K562 (cell line): ENCODE measurements around the gene PLEKHA6. TPM values are rescaled to one million over a fixed set of nuclear protein-coding genes. Genes with fewer than 3 reads are reported as not detected.

Experiments
- ATAC-seq: fragments of 200-7000 bp; cut with Tn5 transposase; 3 replicates; pipeline ENCODE4 v1.9.1; 2020; ENCODE audit warnings: moderate library complexity
- BruUV-seq: library from RNA; stranded (reverse); fragments of 400-500 nt; replicated peaks from 2 replicates; lab custom pipeline; 2021; lab: Mats Ljungman, UMichigan
- CTCF ChIA-PET: fragments of 300-600 bp; formaldehyde crosslinking; extraction: SDS; loops from one replicate; lab custom pipeline; 2021; ENCODE audit warnings: low intra/inter-chr PET ratio; lab: Yijun Ruan, JAX
- POLR2A ChIA-PET: fragments of 300-600, 350-650 bp; sonication (Branson Sonifier 250); formaldehyde crosslinking; extraction: SDS; loops from one replicate; lab custom pipeline; 2021; ENCODE audit warnings: antibody characterized with exemption, inconsistent platforms; lab: Yijun Ruan, JAX
- DNase-seq, 4 experiments: peaks; one replicate each; pipeline versions ENCODE4 v3.0.0 to v3.0.0-alpha.2; 2011 to 2018; ENCODE audit warnings: low spot score in 3 of 4, mixed read lengths in 3 of 4; ENCODE audit errors: extremely low read depth in 1 of 4
- FAIRE-seq: peaks from 2 replicates; lab custom pipeline; 2011; peaks lifted over from hg19 to GRCh38; lab: Jason Lieb, UNC
- H2AFZ ChIP-seq: 2 replicates; pipeline ENCODE4 v1.6.0; 2011; ENCODE audit warnings: low read depth, low read length, control low read depth, inconsistent platforms
- H3K27ac ChIP-seq: fragments of 200-600 bp; 3 replicates; pipeline ENCODE4 v1.8.0; 2011; ENCODE audit warnings: low read depth, mild to moderate bottlenecking, control low read depth, inconsistent platforms, low read length, moderate library complexity, mixed read lengths; ENCODE audit errors: extremely low read depth
- H3K27me3 ChIP-seq, 2 experiments: fragments of 300-600 bp in 1 of 2; 2 replicates in 1 of 2; 3 replicates in 1 of 2; pipeline versions ENCODE4 v1.6.0 to v1.8.0; 2011; ENCODE audit warnings: inconsistent platforms in 2 of 2, low read length in 2 of 2, mild to moderate bottlenecking in 1 of 2, mixed read lengths in 1 of 2, moderate library complexity in 1 of 2; ENCODE audit not compliant: control insufficient read depth in 2 of 2, insufficient read depth in 2 of 2
- H3K36me3 ChIP-seq: fragments of 300-600 bp; 3 replicates; pipeline ENCODE4 v1.8.0; 2011; ENCODE audit warnings: mild to moderate bottlenecking, low read length, inconsistent platforms; ENCODE audit not compliant: control insufficient read depth, insufficient read depth
- H3K4me1 ChIP-seq, 2 experiments: fragments of 200-600 bp in 1 of 2; replicated peaks in 1 of 2; 2 replicates in 1 of 2; 3 replicates in 1 of 2; pipeline versions ENCODE4 v1.5.1 to v1.8.0; 2011; ENCODE audit warnings: inconsistent platforms in 2 of 2, low read length in 2 of 2, mild to moderate bottlenecking in 1 of 2, mixed read lengths in 1 of 2, moderate library complexity in 1 of 2; ENCODE audit not compliant: control insufficient read depth in 2 of 2, insufficient read depth in 2 of 2
- H3K4me2 ChIP-seq: 2 replicates; pipeline ENCODE4 v1.6.1; 2011; ENCODE audit warnings: low read length, control low read depth, inconsistent platforms, mixed read lengths; ENCODE audit not compliant: insufficient read depth
- H3K4me3 ChIP-seq: fragments of 200-600 bp; sonication (generic), shearing (Covaris generic); 2 replicates; pipeline ENCODE4 v1.5.1; 2016; ENCODE audit warnings: control low read depth, inconsistent platforms
- H3K79me2 ChIP-seq: fragments of 200-600 bp; 3 replicates; pipeline ENCODE4 v1.8.0; 2011; ENCODE audit warnings: low read length, inconsistent platforms; ENCODE audit not compliant: control insufficient read depth, insufficient read depth
- H3K9ac ChIP-seq, 2 experiments: 2 replicates each; pipeline versions ENCODE4 v1.6.0 to v1.6.1; 2011; ENCODE audit warnings: low read depth in 2 of 2, low read length in 2 of 2, control low read depth in 1 of 2, inconsistent platforms in 1 of 2, mild to moderate bottlenecking in 1 of 2, mixed read lengths in 1 of 2; ENCODE audit not compliant: insufficient read depth in 1 of 2
- H3K9me1 ChIP-seq: one replicate; pipeline ENCODE4 v1.6.0; 2011; ENCODE audit warnings: inconsistent platforms, mild to moderate bottlenecking, low read length, moderate library complexity; ENCODE audit not compliant: control insufficient read depth, insufficient read depth
- H3K9me3 ChIP-seq: replicated peaks from 2 replicates; pipeline ENCODE4 v1.5.1; 2011; ENCODE audit warnings: low read depth, low read length, inconsistent platforms; ENCODE audit not compliant: control insufficient read depth, insufficient read depth
- H4K20me1 ChIP-seq: replicated peaks from 2 replicates; pipeline ENCODE4 v1.6.1; 2011; ENCODE audit warnings: low read length, inconsistent platforms, mixed read lengths; ENCODE audit not compliant: control insufficient read depth, insufficient read depth
- CBX1 ChIP-seq: sonication (generic); IDR thresholded peaks from 2 replicates; pipeline ENCODE4 v1.6.1; 2016; ENCODE audit warnings: antibody characterized with exemption, low read depth, mild to moderate bottlenecking
- CCNT2 ChIP-seq: IDR thresholded peaks from 2 replicates; pipeline ENCODE4 v1.6.1; 2011; ENCODE audit warnings: borderline replicate concordance, low read depth, mild to moderate bottlenecking, moderate library complexity, mixed read lengths, low read length; ENCODE audit not compliant: insufficient read length; ENCODE audit errors: extremely low read depth
- CREB3L1 ChIP-seq: fragments of 450-650 bp; IDR thresholded peaks from 2 replicates; pipeline ENCODE4 v1.6.1; 2014; ENCODE audit warnings: low read depth, mild to moderate bottlenecking, moderate library complexity, borderline replicate concordance
- HNRNPUL1 ChIP-seq: fragments of 200-400 bp; formaldehyde crosslinking; IDR thresholded peaks from 2 replicates; pipeline ENCODE4 v1.6.1; 2017; ENCODE audit warnings: low read length
- NELFE ChIP-seq: IDR thresholded peaks from 2 replicates; pipeline ENCODE4 v1.6.1; 2011; ENCODE audit warnings: mild to moderate bottlenecking; ENCODE audit not compliant: insufficient read depth, insufficient read length
- SMAD3 ChIP-seq: fragments of 450-650 bp; formaldehyde crosslinking; conservative IDR thresholded peaks from 2 replicates; pipeline ENCODE4 v1.4.0; 2020; ENCODE audit warnings: mild to moderate bottlenecking
- SMARCC2 ChIP-seq: fragments of 450-650 bp; IDR thresholded peaks from 2 replicates; pipeline ENCODE4 v1.6.1; 2017; ENCODE audit warnings: antibody characterized with exemption, moderate library complexity, mild to moderate bottlenecking, low read depth
- TAL1 ChIP-seq: fragments of 450-650 bp; IDR thresholded peaks from 2 replicates; pipeline ENCODE4 v1.6.1; 2016; ENCODE audit warnings: mild to moderate bottlenecking
- TOE1 ChIP-seq, 2 experiments: fragments of 450-650 bp in 1 of 2; sonication (generic) in 1 of 2; formaldehyde crosslinking in 1 of 2; IDR thresholded peaks; 2 replicates each; pipeline versions ENCODE4 v1.7.1 to v1.8.0; 2016 to 2022; ENCODE audit warnings: borderline replicate concordance in 2 of 2, mild to moderate bottlenecking in 2 of 2, antibody characterized with exemption in 1 of 2, inconsistent platforms in 1 of 2, low read depth in 1 of 2, missing genetic modification reagents in 1 of 2, moderate library complexity in 1 of 2
- ZNF224 ChIP-seq: sonication (generic); formaldehyde crosslinking; IDR thresholded peaks from 2 replicates; pipeline ENCODE4 v1.8.0; 2022; ENCODE audit warnings: mild to moderate bottlenecking, missing genetic modification reagents
- WGBS: fragments of 100-300 bp; shearing (Covaris generic); methylation state at CpG from one replicate; pipeline ENCODE4 v1.1.6; 2016; ENCODE audit warnings: low coverage, mixed read lengths; ENCODE audit not compliant: insufficient coverage; ENCODE audit errors: missing lambda C conversion rate; 5-methylcytosine and 5-hydroxymethylcytosine counted together
- in situ Hi-C: fragments of 300-500 bp; cut with MboI; formaldehyde crosslinking; loops from 4 replicates; pipeline ENCODE4 v1.15.0; 2018; ENCODE audit warnings: inconsistent platforms, mixed read lengths
- intact Hi-C: fragments of 100-400 bp; cut with micrococcal nuclease; formaldehyde crosslinking; loops from 2 replicates; pipeline ENCODE4 v1.14.2; 2022
- polyA plus RNA-seq, 8 experiments: library from polyadenylated mRNA; depleted of rRNA in 4 of 8; stranded (reverse) in 5 of 8; unstranded in 3 of 8; fragments of >200 nt; fragmentation: Nextera tagmentation in 2 of 8; fragmentation: Illumina TruSeq in 1 of 8; extraction: Ambion mirVana in 2 of 8; extraction: Trizol in 1 of 8; gene quantifications; 2 replicates each; pipeline versions ENCODE4 v1.2.1 to v1.2.3, GENCODE V29; 2011 to 2014; ENCODE audit warnings: inconsistent platforms in 1 of 8, missing spikeins in 1 of 8
- total RNA-seq, 7 experiments: library from RNA; depleted of rRNA in 6 of 7; stranded (reverse); fragments of >200 nt in 6 of 7; fragmentation: Illumina TruSeq in 2 of 7; extraction: Trizol in 2 of 7; gene quantifications; 2 replicates each; pipeline versions ENCODE4 v1.2.1 to v1.2.3, GENCODE V29; 2011 to 2021; ENCODE audit warnings: low replicate concordance in 1 of 7
- TF ChIP-seq, protein P1 (sequence below): IDR thresholded peaks from 2 replicates; pipeline ENCODE4 v1.6.1; 2014; ENCODE audit warnings: antibody characterized with exemption

Gene PLEKHA6
- total and polyA plus RNA-seq, 9 of the 15 experiments (the other 6 are each of a cell fraction or from before 2014, with no cell fraction given) = under 0.01 to 0.33 (median 0.01) TPM; not detected in 4

- H3K27me3 ChIP-seq = peaks cover 27 to 58% of the 10 kb centered on the region in 2 experiments
- H3K79me2 ChIP-seq = no peaks in the 10 kb centered on the region
- ChIA-PET CTCF (no interaction called here), POLR2A (interaction anchor here (0.6 to 0.9 kb wide), 4 partner anchors 8 to 181 kb away, joined by 3 to 5 read pairs (median 3); no protein-coding TSS in a partner anchor)
- H4K20me1 ChIP-seq = no peaks in the 10 kb centered on the region
- no peak overlapping the region for H3K9ac ChIP-seq
- no peak overlapping the region for H2AFZ ChIP-seq
- peaks cover 0 to 23% of the 10 kb centered on the region in 2 experiments; a peak in 4 of 5 replicates for H3K4me1 ChIP-seq
- H3K36me3 ChIP-seq = no peaks in the 10 kb centered on the region
- BruUV-seq = no TSS peak
- no peak overlapping the region for H3K4me2 ChIP-seq
- no peak overlapping the region for H3K27ac ChIP-seq
- TF ChIP-seq CBX1 = no peak
- TF ChIP-seq SMAD3 (CRISPR knock-in tag) = no peak
- TF ChIP-seq, protein P1, sequence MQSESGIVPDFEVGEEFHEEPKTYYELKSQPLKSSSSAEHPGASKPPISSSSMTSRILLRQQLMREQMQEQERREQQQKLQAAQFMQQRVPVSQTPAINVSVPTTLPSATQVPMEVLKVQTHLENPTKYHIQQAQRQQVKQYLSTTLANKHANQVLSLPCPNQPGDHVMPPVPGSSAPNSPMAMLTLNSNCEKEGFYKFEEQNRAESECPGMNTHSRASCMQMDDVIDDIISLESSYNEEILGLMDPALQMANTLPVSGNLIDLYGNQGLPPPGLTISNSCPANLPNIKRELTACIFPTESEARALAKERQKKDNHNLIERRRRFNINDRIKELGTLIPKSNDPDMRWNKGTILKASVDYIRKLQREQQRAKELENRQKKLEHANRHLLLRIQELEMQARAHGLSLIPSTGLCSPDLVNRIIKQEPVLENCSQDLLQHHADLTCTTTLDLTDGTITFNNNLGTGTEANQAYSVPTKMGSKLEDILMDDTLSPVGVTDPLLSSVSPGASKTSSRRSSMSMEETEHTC = no peak
- no peak for TF ChIP-seq NELFE
- TF ChIP-seq CREB3L1 = no peak
- TF ChIP-seq TOE1 (IDR thresholded peaks at IDR 0.05; ENCODE audit: borderline replicate concordance) = no peak
- TF ChIP-seq TOE1 (CRISPR knock-in tag; IDR thresholded peaks at IDR 0.05; ENCODE audit: borderline replicate concordance, low read depth) = no peak
- no peak for TF ChIP-seq ZNF224
- TF ChIP-seq TAL1 = no peak
- no peak for TF ChIP-seq SMARCC2
- no peak for TF ChIP-seq CCNT2
- TF ChIP-seq HNRNPUL1 = no peak
- FAIRE-seq (no peak), DNase-seq (no peak), ATAC-seq (no peak)
- intact Hi-C loops = no loop called here
- H3K4me3 ChIP-seq = no peak overlapping the region
- 10% methylated on average over 8 of the region's 8 CpGs for WGBS
- no peaks in the 10 kb centered on the region for H3K9me3 ChIP-seq
- peaks cover 3% of the 10 kb centered on the region for H3K9me1 ChIP-seq
- in situ Hi-C loops = no loop called here
These were observed 37.3 kb downstream of the PLEKHA6 start for GRCh38 chr1:204322339-204322868.
